ENCODE results near the gene ZNF699.
"Not testable (repeated sequence)": the region's sequence is repeated elsewhere in the genome, so short reads cannot be mapped to it uniquely, and the experiment has no call there.

The ZNF699 gene

GRCh38 chr19:9309139-9309973 lies at the start of gene ZNF699:
Gene ZNF699 (minus strand): TSS chr19:9309838. CDS start chr19:9305119, 4,719 bp downstream.
- DNase-seq (ENCODE audit: low read depth, low spot score): peak; percentile 83
- H3K27ac ChIP-seq: peak within 1 kb of the TSS; percentile 93

GRCh38 chr19:9354651-9355050 lies 45.0 kb upstream of the ZNF699 start:
- H3K27ac ChIP-seq: no peak overlapping the region
- no peak for DNase-seq (ENCODE audit: low read depth, low spot score)

GRCh38 chr19:9353011-9353410 lies 43.4 kb upstream of the ZNF699 start:
- no peak for DNase-seq (ENCODE audit: low read depth, low spot score)
- no peak overlapping the region for H3K27ac ChIP-seq

- no peak overlapping the region for H3K27ac ChIP-seq
- no peak for DNase-seq (ENCODE audit: low read depth, low spot score)
Observed at GRCh38 chr19:9352505-9352904, 42.9 kb upstream of the ZNF699 start.

GRCh38 chr19:9348671-9349070 lies 39.0 kb upstream of the ZNF699 start:
- no peak for DNase-seq (ENCODE audit: low read depth, low spot score)
- H3K27ac ChIP-seq: no peak overlapping the region

- H3K27ac ChIP-seq: no peak overlapping the region
- DNase-seq (ENCODE audit: low read depth, low spot score): no peak
Observed at GRCh38 chr19:9348253-9348652, 38.6 kb upstream of the ZNF699 start.

GRCh38 chr19:9345005-9345404 lies 35.4 kb upstream of the ZNF699 start:
- DNase-seq (ENCODE audit: low read depth, low spot score): no peak
- H3K27ac ChIP-seq: no peak overlapping the region

GRCh38 chr19:9342610-9343304 lies 33.1 kb upstream of the ZNF699 start:
- no peak overlapping the region for H3K27ac ChIP-seq
- DNase-seq (ENCODE audit: low read depth, low spot score): no peak

GRCh38 chr19:9329999-9330398 lies 20.4 kb upstream of the ZNF699 start:
- DNase-seq (ENCODE audit: low read depth, low spot score): no peak
- H3K27ac ChIP-seq: no peak overlapping the region

GRCh38 chr19:9324584-9324962 lies 14.9 kb upstream of the ZNF699 start:
- DNase-seq (ENCODE audit: low read depth, low spot score): no peak
- H3K27ac ChIP-seq: peak overlapping the region; percentile 80

- H3K27ac ChIP-seq: peak within 1 kb of the TSS; percentile 80
- peak; percentile 78 for DNase-seq (ENCODE audit: low read depth, low spot score)
Observed at GRCh38 chr19:9323919-9324583, 14.4 kb upstream of the ZNF699 start, which contains the start of gene ZNF559. Gene ZNF559 (plus strand): TSS chr19:9324179. CDS start chr19:9338550, 14,371 bp downstream.

GRCh38 chr19:9323557-9323918 lies 13.9 kb upstream of the ZNF699 start:
- DNase-seq (ENCODE audit: low read depth, low spot score): no peak
- peak overlapping the region; percentile 80 for H3K27ac ChIP-seq

- not testable (repeated sequence) for H3K27ac ChIP-seq; DNase-seq (ENCODE audit: low read depth, low spot score)
Observed at GRCh38 chr19:9322201-9322600, 12.6 kb upstream of the ZNF699 start.

- not testable (repeated sequence) for H3K27ac ChIP-seq; DNase-seq (ENCODE audit: low read depth, low spot score)
Observed at GRCh38 chr19:9321756-9322155, 12.1 kb upstream of the ZNF699 start.

GRCh38 chr19:9321338-9321737 lies 11.7 kb upstream of the ZNF699 start:
- no peak overlapping the region for H3K27ac ChIP-seq
- no peak for DNase-seq (ENCODE audit: low read depth, low spot score)

GRCh38 chr19:9313756-9314155 lies 4.1 kb upstream of the ZNF699 start:
- H3K27ac ChIP-seq: no peak overlapping the region
- DNase-seq (ENCODE audit: low read depth, low spot score): no peak

GRCh38 chr19:9309974-9310446 lies 372 bp upstream of the ZNF699 start:
- no peak for DNase-seq (ENCODE audit: low read depth, low spot score)
- peak overlapping the region; percentile 93 for H3K27ac ChIP-seq

- DNase-seq (ENCODE audit: low read depth, low spot score): no peak
- H3K27ac ChIP-seq: no peak overlapping the region
Observed at GRCh38 chr19:9308091-9308770, 1.4 kb downstream of the ZNF699 start.

- no peak for DNase-seq (ENCODE audit: low read depth, low spot score)
- H3K27ac ChIP-seq: peak overlapping the region; percentile 37
Observed at GRCh38 chr19:9306443-9306842, 3.2 kb downstream of the ZNF699 start.

GRCh38 chr19:9296336-9296735 lies 13.3 kb downstream of the ZNF699 start:
- H3K27ac ChIP-seq: no peak overlapping the region
- no peak for DNase-seq (ENCODE audit: low read depth, low spot score)

Measured in epithelial cell of prostate (primary cell).